ENCODE data around the gene CALHM3.
"Not testable (repeated sequence)": the region's sequence is repeated elsewhere in the genome, so short reads cannot be mapped to it uniquely, and the experiment has no call there.

The CALHM3 gene

DNA sequence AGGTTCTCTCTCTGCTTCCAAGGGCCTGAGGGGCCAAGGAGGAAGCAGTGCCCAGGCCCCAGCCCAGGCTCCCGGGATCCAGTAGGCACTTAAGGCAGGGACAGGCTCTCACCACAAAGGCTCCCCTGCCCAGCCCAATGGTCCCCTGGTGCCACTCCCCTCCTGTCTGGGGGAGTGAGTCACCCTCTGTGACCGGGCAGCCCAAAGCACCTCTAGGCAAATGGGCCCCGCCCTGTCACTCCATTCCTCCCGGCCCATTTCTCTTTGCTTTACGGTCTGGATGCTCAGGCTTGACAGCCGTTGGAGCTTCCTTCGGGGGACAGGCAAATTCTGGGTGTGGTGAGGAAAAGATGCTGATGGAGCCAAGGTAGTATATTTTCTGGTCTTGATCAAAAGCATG lies at the start of gene CALHM3:
Gene CALHM3 (minus strand): TSS at position 106 of the 400 bp plus-strand sequence. CDS start 208 bp downstream, outside the sequence.
- no peak for TF ChIP-seq CTCF (IDR thresholded peaks at IDR 0.05; ENCODE audit: low read depth, low read length)
- H3K4me3 ChIP-seq (ENCODE audit: low read depth, low read length): no peak within 1 kb of the TSS

DNA sequence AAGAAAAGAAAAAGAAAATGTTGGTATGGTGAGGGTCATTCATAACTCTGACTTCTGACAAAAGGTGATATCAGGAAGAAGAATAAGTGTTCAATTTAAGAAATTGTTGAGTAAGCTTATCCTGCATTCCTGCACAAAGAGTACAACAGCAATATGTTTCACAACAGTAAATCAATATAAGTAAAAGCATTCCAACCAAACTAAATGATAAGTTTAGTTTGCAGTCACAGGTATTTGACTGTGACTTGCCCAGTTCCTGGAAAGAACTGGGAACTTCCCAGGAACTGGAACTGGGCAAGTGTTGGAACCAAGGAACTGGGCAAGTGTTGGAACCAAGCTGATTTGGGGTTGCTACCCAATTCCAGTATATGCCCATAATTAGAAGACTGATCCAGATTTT lies 49.5 kb upstream of the CALHM3 start:
- TF ChIP-seq CTCF (IDR thresholded peaks at IDR 0.05; ENCODE audit: low read depth, low read length): no peak
- H3K4me3 ChIP-seq (ENCODE audit: low read depth, low read length): no peak overlapping the region

GRCh38 chr10:103527476-103527875 lies 48.4 kb upstream of the CALHM3 start:
- H3K4me3 ChIP-seq (ENCODE audit: low read depth, low read length): not testable (repeated sequence)

DNA sequence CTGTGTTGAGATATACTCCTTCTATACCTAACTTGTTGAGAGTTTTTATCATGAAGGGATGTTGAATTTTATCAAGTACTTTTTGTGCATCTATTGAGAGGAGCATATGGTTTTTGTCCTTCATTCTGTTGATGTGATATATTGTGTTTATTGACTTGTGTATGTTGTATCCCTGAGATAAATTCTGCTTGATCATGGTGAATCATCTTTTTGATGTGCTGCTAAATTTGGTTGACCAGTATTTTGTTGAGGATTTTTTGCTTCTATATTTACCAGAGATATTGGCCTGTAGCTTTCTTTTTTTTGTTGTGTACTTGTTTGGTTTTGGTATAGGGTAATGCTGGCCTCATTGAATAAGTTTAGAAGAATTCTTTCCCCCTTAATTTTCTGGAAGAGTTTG lies 46.9 kb upstream of the CALHM3 start:
- no peak overlapping the region for H3K4me3 ChIP-seq (ENCODE audit: low read depth, low read length)

GRCh38 chr10:103523683-103524082 lies 44.6 kb upstream of the CALHM3 start:
- TF ChIP-seq CTCF (IDR thresholded peaks at IDR 0.05; ENCODE audit: low read depth, low read length): no peak
- H3K4me3 ChIP-seq (ENCODE audit: low read depth, low read length): no peak overlapping the region

More for the DNA sequence above, 46.9 kb upstream of the CALHM3 start:
- no peak for TF ChIP-seq CTCF (IDR thresholded peaks at IDR 0.05; ENCODE audit: low read depth, low read length)

DNA sequence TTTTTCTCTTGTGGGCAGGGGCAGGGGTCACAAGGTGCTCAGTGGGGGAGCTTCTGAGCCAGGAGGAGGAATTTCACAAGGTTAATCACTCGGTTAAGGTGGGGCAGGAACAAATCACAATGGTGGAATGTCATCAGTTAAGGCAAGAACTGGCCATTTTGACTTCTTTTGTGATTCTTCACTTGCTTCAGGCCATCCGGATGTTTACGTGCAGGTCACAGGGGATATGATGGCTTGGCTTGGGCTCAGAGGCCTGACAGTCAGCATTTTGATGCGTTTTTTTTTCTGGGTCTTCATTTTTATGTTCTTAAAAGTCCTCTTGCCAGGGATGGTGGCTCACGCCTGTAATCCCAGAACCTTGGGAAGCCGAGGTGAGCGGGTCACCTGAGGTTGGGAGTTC lies 43.0 kb upstream of the CALHM3 start:
- not testable (repeated sequence) for H3K4me3 ChIP-seq (ENCODE audit: low read depth, low read length)

GRCh38 chr10:103519798-103520197 lies 40.8 kb upstream of the CALHM3 start:
- TF ChIP-seq CTCF (IDR thresholded peaks at IDR 0.05; ENCODE audit: low read depth, low read length): no peak

GRCh38 chr10:103517234-103518085 lies 38.4 kb upstream of the CALHM3 start:
- no peak overlapping the region for H3K4me3 ChIP-seq (ENCODE audit: low read depth, low read length)
- TF ChIP-seq CTCF (IDR thresholded peaks at IDR 0.05; ENCODE audit: low read depth, low read length): no peak

More at GRCh38 chr10:103519798-103520197, 40.8 kb upstream of the CALHM3 start:
- H3K4me3 ChIP-seq (ENCODE audit: low read depth, low read length): no peak overlapping the region

Measured in WI38 (cell line).